Body of pancreas (tissue), 4 donors: ENCODE measurements around the gene TMBIM4.

ENCODE experiments used
- POLR2A ChIP-seq, 3 donors: fragments of 450-650 bp; IDR thresholded peaks; one replicate each; pipeline ENCODE4 v1.6.1; 2016; ENCODE audit warnings: antibody characterized with exemption in 3 of 3, mild to moderate bottlenecking in 2 of 3
- TF ChIP-seq, protein P1 (sequence below), 7 experiments: fragments of 450-650 bp in 4 of 7; fragments of 200-600 bp in 3 of 7; sonication (generic) in 3 of 7; IDR thresholded peaks; one replicate each; pipeline ENCODE4 v1.5.1; 2016 to 2019; ENCODE audit warnings: antibody characterized with exemption in 7 of 7

DNA sequence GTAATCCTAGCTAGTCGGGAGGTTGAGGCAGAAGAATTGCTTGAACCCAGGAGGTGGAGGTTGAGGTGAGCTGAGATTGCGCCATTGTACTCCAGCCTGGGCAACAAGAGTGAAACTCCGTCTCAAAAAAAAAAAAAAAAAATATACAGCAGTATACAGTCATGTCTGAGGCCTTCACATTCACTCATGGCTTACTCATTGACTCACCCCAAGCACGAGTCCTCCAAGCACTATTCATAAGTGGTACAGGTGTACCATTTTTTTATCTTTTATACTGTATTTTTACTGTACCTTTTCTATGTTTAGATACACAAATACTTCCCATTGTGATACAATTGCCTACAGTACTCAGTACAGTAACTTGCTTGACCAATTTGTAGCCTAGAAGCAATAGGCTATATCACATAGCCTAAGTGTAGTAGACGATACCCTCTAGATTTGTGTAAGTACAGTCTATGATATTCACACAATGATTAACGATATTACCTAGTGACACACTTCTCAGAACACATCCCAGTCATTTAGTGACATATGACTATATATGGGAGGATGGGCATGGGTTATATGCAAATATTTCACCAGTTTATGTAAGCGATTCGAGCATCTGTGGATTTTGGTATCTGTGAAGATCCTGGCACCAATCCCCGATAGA, 51.4 kb downstream of the TMBIM4 start:
- TF ChIP-seq, protein P1, sequence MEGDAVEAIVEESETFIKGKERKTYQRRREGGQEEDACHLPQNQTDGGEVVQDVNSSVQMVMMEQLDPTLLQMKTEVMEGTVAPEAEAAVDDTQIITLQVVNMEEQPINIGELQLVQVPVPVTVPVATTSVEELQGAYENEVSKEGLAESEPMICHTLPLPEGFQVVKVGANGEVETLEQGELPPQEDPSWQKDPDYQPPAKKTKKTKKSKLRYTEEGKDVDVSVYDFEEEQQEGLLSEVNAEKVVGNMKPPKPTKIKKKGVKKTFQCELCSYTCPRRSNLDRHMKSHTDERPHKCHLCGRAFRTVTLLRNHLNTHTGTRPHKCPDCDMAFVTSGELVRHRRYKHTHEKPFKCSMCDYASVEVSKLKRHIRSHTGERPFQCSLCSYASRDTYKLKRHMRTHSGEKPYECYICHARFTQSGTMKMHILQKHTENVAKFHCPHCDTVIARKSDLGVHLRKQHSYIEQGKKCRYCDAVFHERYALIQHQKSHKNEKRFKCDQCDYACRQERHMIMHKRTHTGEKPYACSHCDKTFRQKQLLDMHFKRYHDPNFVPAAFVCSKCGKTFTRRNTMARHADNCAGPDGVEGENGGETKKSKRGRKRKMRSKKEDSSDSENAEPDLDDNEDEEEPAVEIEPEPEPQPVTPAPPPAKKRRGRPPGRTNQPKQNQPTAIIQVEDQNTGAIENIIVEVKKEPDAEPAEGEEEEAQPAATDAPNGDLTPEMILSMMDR (IDR thresholded peaks at IDR 0.05) = no peak
- no peak for TF ChIP-seq POLR2A (IDR thresholded peaks at IDR 0.05)
